Ishikawa (cell line): ENCODE results near the gene SLC12A4.

Experiments
- CEBPB ChIP-seq: IDR thresholded peaks from 2 replicates; pipeline ENCODE4 v1.6.1; 2012
- CREB1 ChIP-seq: IDR thresholded peaks from 2 replicates; pipeline ENCODE4 v1.6.1; 2012; ENCODE audit warnings: low read depth
- EGR1 ChIP-seq: IDR thresholded peaks from 2 replicates; pipeline ENCODE4 v1.6.1; 2012
- EP300 ChIP-seq: IDR thresholded peaks from 2 replicates; pipeline ENCODE4 v1.6.1; 2012; ENCODE audit warnings: borderline replicate concordance
- FOXM1 ChIP-seq: IDR thresholded peaks from 2 replicates; pipeline ENCODE4 v1.6.1; 2012; ENCODE audit warnings: low read depth, borderline replicate concordance
- MAX ChIP-seq: IDR thresholded peaks from 2 replicates; pipeline ENCODE4 v1.6.1; 2012
- NFIC ChIP-seq: IDR thresholded peaks from 2 replicates; pipeline ENCODE4 v1.6.1; 2012
- RAD21 ChIP-seq: IDR thresholded peaks from 2 replicates; pipeline ENCODE4 v1.6.1; 2012; ENCODE audit warnings: low read depth
- REST ChIP-seq: IDR thresholded peaks from 2 replicates; pipeline ENCODE4 v1.6.1; 2012; ENCODE audit warnings: low read depth, mild to moderate bottlenecking
- TAF1 ChIP-seq: IDR thresholded peaks from 2 replicates; pipeline ENCODE4 v1.6.1; 2012; ENCODE audit warnings: low read depth, mild to moderate bottlenecking
- TCF12 ChIP-seq: IDR thresholded peaks from 2 replicates; pipeline ENCODE4 v1.6.1; 2012; ENCODE audit warnings: low read depth
- TEAD4 ChIP-seq: IDR thresholded peaks from 2 replicates; pipeline ENCODE4 v1.6.1; 2012
- USF1 ChIP-seq: IDR thresholded peaks from 2 replicates; pipeline ENCODE4 v1.6.1; 2012
- YY1 ChIP-seq: IDR thresholded peaks from 2 replicates; pipeline ENCODE4 v1.6.1; 2012; ENCODE audit warnings: low read depth
- ZBTB7A ChIP-seq: IDR thresholded peaks from 2 replicates; pipeline ENCODE4 v1.6.1; 2012; ENCODE audit warnings: low read depth

The SLC12A4 gene

GRCh38 chr16:67989322-67990017 is 21.0 kb upstream of the SLC12A4 start:
- no peak for TF ChIP-seq CREB1
- TF ChIP-seq RAD21: no peak
- TF ChIP-seq TEAD4: no peak
- no peak for TF ChIP-seq CEBPB
- TF ChIP-seq MAX: no peak
- TF ChIP-seq USF1: no peak
- no peak for TF ChIP-seq TAF1
- TF ChIP-seq FOXM1: no peak
- no peak for TF ChIP-seq TCF12
- TF ChIP-seq EGR1: no peak
- no peak for TF ChIP-seq ZBTB7A
- no peak for TF ChIP-seq NFIC
- TF ChIP-seq REST: no peak
- no peak for TF ChIP-seq EP300

GRCh38 chr16:67988675-67989074 is 20.2 kb upstream of the SLC12A4 start:
- TF ChIP-seq REST (no peak), TEAD4 (no peak), USF1 (no peak), YY1 (no peak), EGR1 (no peak), RAD21 (no peak), ZBTB7A (no peak)

DNA sequence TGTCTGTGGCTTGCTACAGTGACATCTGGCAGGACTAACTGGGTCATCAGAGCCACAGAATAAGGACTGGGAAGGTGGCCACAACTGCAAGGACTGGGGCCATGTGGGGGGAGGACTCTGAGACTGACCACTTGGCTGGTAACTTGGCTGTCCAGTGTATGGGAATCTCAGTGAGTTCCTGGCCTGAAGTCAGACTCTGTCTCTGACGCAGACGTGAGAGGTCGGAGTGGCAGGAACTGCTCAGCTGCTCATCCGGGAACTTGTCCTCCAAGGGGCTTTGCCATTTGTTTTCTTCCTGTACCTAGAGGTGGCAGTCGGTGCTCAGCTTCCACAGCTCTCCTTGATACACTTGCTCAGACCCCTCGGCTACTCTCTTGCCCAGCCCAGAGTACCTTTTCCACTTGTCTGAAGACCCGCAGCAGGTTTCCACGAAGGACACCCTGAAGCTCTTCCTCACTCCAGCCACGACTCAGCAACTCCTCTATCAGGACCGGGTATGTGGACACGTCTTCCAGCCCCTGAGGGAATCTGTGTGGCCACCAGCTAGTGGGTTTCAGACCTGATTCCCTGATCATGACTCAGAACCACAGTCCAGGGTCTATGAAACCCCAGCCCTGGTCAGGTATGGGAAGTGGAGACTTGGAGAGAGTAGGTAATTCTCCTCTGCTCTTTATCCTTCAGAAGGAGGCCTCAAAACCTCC is 19.2 kb upstream of the SLC12A4 start:
- TF ChIP-seq CREB1 (no peak), MAX (no peak), EGR1 (no peak), ZBTB7A (no peak), YY1 (no peak), CEBPB (no peak), REST (no peak), TAF1 (no peak), FOXM1 (no peak), EP300 (no peak), TEAD4 (no peak), USF1 (no peak), NFIC (no peak), TCF12 (no peak)

- TF ChIP-seq USF1 (no peak), REST (no peak), CREB1 (no peak), YY1 (no peak), EGR1 (no peak), RAD21 (no peak), CEBPB (no peak), TAF1 (no peak), TEAD4 (no peak)
Measured at GRCh38 chr16:67986949-67987348, 18.5 kb upstream of the SLC12A4 start.
